Hepatocyte (in vitro differentiated cells): ENCODE data around the gene IL2RA. TPM values are rescaled to one million over a fixed set of nuclear protein-coding genes. Genes with fewer than 3 reads are reported as not detected.

Experiments used
- DNase-seq: peaks from one replicate; pipeline ENCODE4 v3.0.0-alpha.2; 2016; ENCODE audit warnings: low spot score
- H2AFZ ChIP-seq: fragments of 200-600 bp; sonication (generic); 2 replicates; pipeline ENCODE4 v1.6.0; 2016; ENCODE audit warnings: antibody characterized with exemption, mild to moderate bottlenecking
- H3K27ac ChIP-seq: fragments of 200-600 bp; sonication (generic); 2 replicates; pipeline ENCODE4 v1.5.1; 2016; ENCODE audit warnings: mild to moderate bottlenecking
- H3K27me3 ChIP-seq: fragments of 200-600 bp; sonication (generic); 2 replicates; pipeline ENCODE4 v1.6.1; 2016
- H3K36me3 ChIP-seq: fragments of 200-600 bp; sonication (generic); replicated peaks from 2 replicates; pipeline ENCODE4 v1.5.1; 2016; ENCODE audit warnings: low read depth; ENCODE audit not compliant: insufficient read depth
- H3K4me1 ChIP-seq: fragments of 200-600 bp; sonication (generic); 2 replicates; pipeline ENCODE4 v1.5.1; 2016; ENCODE audit warnings: mild to moderate bottlenecking, moderate library complexity; ENCODE audit not compliant: insufficient read depth
- H3K4me2 ChIP-seq: fragments of 200-600 bp; sonication (generic); 2 replicates; pipeline ENCODE4 v1.6.0; 2016
- H3K4me3 ChIP-seq: fragments of 200-600 bp; sonication (generic); 2 replicates; pipeline ENCODE4 v1.5.1; 2016; ENCODE audit warnings: mild to moderate bottlenecking
- H3K79me2 ChIP-seq: fragments of 200-600 bp; sonication (generic); 2 replicates; pipeline ENCODE4 v1.6.0; 2017; ENCODE audit warnings: mild to moderate bottlenecking
- H3K9me2 ChIP-seq: fragments of 200-600 bp; sonication (generic); replicated peaks from 2 replicates; pipeline ENCODE4 v1.6.0; 2017; ENCODE audit warnings: mild to moderate bottlenecking; ENCODE audit not compliant: insufficient read depth
- H3K9me3 ChIP-seq: fragments of 200-600 bp; sonication (generic); 2 replicates; pipeline ENCODE4 v1.5.1; 2016; ENCODE audit warnings: low read depth, mild to moderate bottlenecking
- H4K20me1 ChIP-seq: fragments of 200-600 bp; sonication (generic); 2 replicates; pipeline ENCODE4 v1.6.0; 2016; ENCODE audit warnings: mild to moderate bottlenecking; ENCODE audit not compliant: insufficient read depth, poor library complexity, severe bottlenecking
- CTCF ChIP-seq: fragments of 200-600 bp; sonication (generic); IDR thresholded peaks from 2 replicates; pipeline ENCODE4 v1.5.1; 2016; ENCODE audit warnings: antibody characterized with exemption, mild to moderate bottlenecking; ENCODE audit not compliant: poor library complexity
- EZH2 ChIP-seq: fragments of 200-600 bp; sonication (generic); IDR thresholded peaks from 2 replicates; pipeline ENCODE4 v1.6.1; 2016; ENCODE audit warnings: antibody characterized with exemption, mild to moderate bottlenecking, borderline replicate concordance
- EZH2phosphoT487 ChIP-seq: fragments of 200-600 bp; sonication (generic); IDR thresholded peaks from one replicate; pipeline ENCODE4 v1.6.1; 2018; ENCODE audit warnings: antibody characterized with exemption, mild to moderate bottlenecking, low read depth, moderate library complexity; ENCODE audit not compliant: unreplicated experiment, severe bottlenecking
- WGBS: methylation state at CpG from one replicate; pipeline ENCODE4 v1.1.6; 2016; ENCODE audit warnings: low lambda C conversion rate; ENCODE audit errors: missing lambda C conversion rate; 5-methylcytosine and 5-hydroxymethylcytosine counted together
- polyA plus RNA-seq: library from polyadenylated mRNA; unstranded; fragments of >200 nt; fragmentation: Nextera tagmentation; extraction: Ambion mirVana; gene quantifications from 2 replicates; pipeline ENCODE4 v1.2.1, GENCODE V29; 2016
- total RNA-seq: library from RNA; depleted of rRNA; stranded (reverse); fragments of >200 nt; gene quantifications from 2 replicates; pipeline ENCODE4 v1.2.3, GENCODE V29; 2014

IL2RA gene
- total and polyA plus RNA-seq, 2 experiments from 2014 or later, result not detected

- no peak overlapping the region for H3K4me2 ChIP-seq
- H3K4me3 ChIP-seq, result no peak overlapping the region
- no peak for DNase-seq
- WGBS, result 87% methylated on average over 6 of the region's 6 CpGs
- no peaks in the 10 kb centered on the region for H3K79me2 ChIP-seq
- H3K27me3 ChIP-seq, result no peaks in the 10 kb centered on the region
- no peaks in the 10 kb centered on the region for H3K9me3 ChIP-seq
- H4K20me1 ChIP-seq, result no peaks in the 10 kb centered on the region
- TF ChIP-seq CTCF (no peak), EZH2phosphoT487 (no peak), EZH2 (no peak)
- no peak overlapping the region for H2AFZ ChIP-seq
- no peaks in the 10 kb centered on the region for H3K4me1 ChIP-seq
- no peaks in the 10 kb centered on the region for H3K36me3 ChIP-seq
- H3K27ac ChIP-seq, result peak overlapping the region; percentile 62
- H3K9me2 ChIP-seq, result no peaks in the 10 kb centered on the region
These were observed 43.0 kb downstream of the IL2RA start for GRCh38 chr10:6019010-6019782.

DNA sequence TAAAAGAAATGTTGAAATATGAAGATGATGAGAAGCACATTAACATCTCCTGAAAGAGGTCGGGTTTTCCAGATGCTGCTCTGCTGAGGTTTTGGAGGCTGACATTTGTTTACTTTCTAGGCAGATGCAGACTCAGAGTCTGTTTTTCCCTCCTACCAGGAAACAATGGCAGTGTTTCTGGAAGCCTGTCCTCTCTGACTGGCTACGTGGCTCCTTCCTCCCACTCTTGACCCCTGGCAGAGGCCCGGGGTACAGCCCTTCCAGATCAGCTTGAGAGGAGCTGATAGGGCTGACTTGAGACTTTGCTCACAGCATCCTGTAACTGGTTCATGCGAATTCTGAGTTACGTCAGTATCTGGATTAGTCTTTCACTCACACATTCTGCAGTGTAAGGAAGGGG, 43.7 kb downstream of the IL2RA start:
- 63% methylated on average over 5 of the region's 5 CpGs for WGBS
- no peak for TF ChIP-seq CTCF
- no peak for TF ChIP-seq EZH2
- TF ChIP-seq EZH2phosphoT487, result no peak
- no peaks in the 10 kb centered on the region for H3K9me3 ChIP-seq
- no peaks in the 10 kb centered on the region for H3K36me3 ChIP-seq
- H3K4me1 ChIP-seq, result no peaks in the 10 kb centered on the region
- H2AFZ ChIP-seq, result no peak overlapping the region
- no peak overlapping the region for H3K4me2 ChIP-seq
- no peak for DNase-seq
- no peaks in the 10 kb centered on the region for H3K27me3 ChIP-seq
- no peak overlapping the region for H3K4me3 ChIP-seq
- no peaks in the 10 kb centered on the region for H4K20me1 ChIP-seq
- H3K9me2 ChIP-seq, result no peaks in the 10 kb centered on the region
- peak overlapping the region; percentile 62 for H3K27ac ChIP-seq
- no peaks in the 10 kb centered on the region for H3K79me2 ChIP-seq

DNA sequence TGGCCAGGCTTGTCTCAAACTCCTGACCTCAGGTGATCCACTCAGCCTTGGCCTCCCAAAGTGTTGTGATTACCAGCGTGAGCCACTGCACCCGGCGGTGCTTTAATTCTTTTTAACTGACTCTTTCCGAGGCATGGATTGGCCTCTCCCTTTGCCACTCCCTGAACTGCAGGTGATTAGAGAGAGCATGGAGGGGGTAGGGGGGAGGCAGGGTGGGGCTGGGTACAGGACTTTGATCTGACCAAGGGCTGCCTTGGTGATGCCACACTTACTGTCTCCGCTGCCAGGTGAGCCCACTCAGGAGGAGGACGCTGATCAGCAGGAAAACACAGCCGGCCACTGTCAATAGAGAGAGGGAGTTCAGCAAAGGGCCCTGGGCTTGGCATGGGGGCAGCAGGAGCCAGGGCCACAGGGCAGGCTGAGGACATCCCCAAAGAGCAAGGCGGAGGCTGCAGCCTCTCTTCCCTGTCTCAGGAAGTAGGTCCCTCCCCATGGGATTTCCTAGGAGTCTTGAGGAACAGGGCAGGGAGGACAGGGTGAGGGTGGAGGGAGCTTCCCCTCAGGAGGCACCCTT, 44.3 kb downstream of the IL2RA start:
- Histone ChIP-seq H3K4me3 (no peak overlapping the region), H3K27ac (peak overlapping the region; percentile 62), H3K36me3 (no peaks in the 10 kb centered on the region), H3K4me2 (no peak overlapping the region), H3K79me2 (no peaks in the 10 kb centered on the region), H3K9me2 (no peaks in the 10 kb centered on the region), H3K9me3 (no peaks in the 10 kb centered on the region), H2AFZ (no peak overlapping the region), H4K20me1 (no peaks in the 10 kb centered on the region), H3K27me3 (no peaks in the 10 kb centered on the region), H3K4me1 (no peaks in the 10 kb centered on the region)
- TF ChIP-seq EZH2phosphoT487 (no peak), CTCF (no peak), EZH2 (no peak)
- 90% methylated on average over 8 of the region's 8 CpGs for WGBS
- DNase-seq, result no peak
